Karpas-422 (cell line): ENCODE data around the gene CEBPZOS. TPM values are rescaled to one million over a fixed set of nuclear protein-coding genes. Genes with fewer than 3 reads are reported as not detected.
A peak's percentile ranks its signal among the peaks of the same experiment; 100 is the strongest.
"Not testable (repeated sequence)": the region's sequence is repeated elsewhere in the genome, so short reads cannot be mapped to it uniquely, and the experiment has no call there.

ENCODE experiments used
- DNase-seq: peaks from one replicate; pipeline ENCODE4 v3.0.0-alpha.2; 2015
- H2AFZ ChIP-seq: fragments of 200-600 bp; sonication (generic); 2 replicates; pipeline ENCODE4 v1.6.1; 2014; ENCODE audit warnings: antibody characterized with exemption, low read length, mixed read lengths
- H3K27ac ChIP-seq: fragments of 200-600 bp; sonication (generic); 2 replicates; pipeline ENCODE4 v1.5.1; 2014; ENCODE audit warnings: mild to moderate bottlenecking, low read length, moderate library complexity
- H3K27me3 ChIP-seq: fragments of 200-600 bp; sonication (generic); 2 replicates; pipeline ENCODE4 v1.6.1; 2014; ENCODE audit warnings: low read length, mixed read lengths
- H3K36me3 ChIP-seq: fragments of 200-600 bp; sonication (generic); 2 replicates; pipeline ENCODE4 v1.6.1; 2014; ENCODE audit warnings: low read length, mixed read lengths; ENCODE audit not compliant: insufficient read depth
- H3K4me1 ChIP-seq: fragments of 200-600 bp; sonication (generic); 2 replicates; pipeline ENCODE4 v1.6.1; 2014; ENCODE audit warnings: mild to moderate bottlenecking, low read length, mixed read lengths
- H3K4me2 ChIP-seq: fragments of 200-600 bp; sonication (generic); 2 replicates; pipeline ENCODE4 v1.6.1; 2014; ENCODE audit warnings: low read length, low read depth, mild to moderate bottlenecking; ENCODE audit not compliant: poor library complexity, severe bottlenecking
- H3K4me3 ChIP-seq: fragments of 200-600 bp; sonication (generic); 2 replicates; pipeline ENCODE4 v1.5.1; 2014; ENCODE audit warnings: mild to moderate bottlenecking, antibody characterized with exemption, low read length, mixed read lengths
- H3K79me2 ChIP-seq: fragments of 200-600 bp; sonication (generic); 2 replicates; pipeline ENCODE4 v1.6.1; 2014; ENCODE audit warnings: mild to moderate bottlenecking, low read length, mixed read lengths
- H3K9ac ChIP-seq: fragments of 200-600 bp; sonication (generic); 2 replicates; pipeline ENCODE4 v1.6.0; 2014; ENCODE audit warnings: low read length
- H3K9me2 ChIP-seq: fragments of 200-600 bp; sonication (generic), shearing (Covaris generic); replicated peaks from 2 replicates; pipeline ENCODE4 v1.6.0; 2014; ENCODE audit warnings: mild to moderate bottlenecking, low read length, moderate library complexity; ENCODE audit not compliant: insufficient read depth
- H3K9me3 ChIP-seq: fragments of 300-700, 200-600 bp; sonication (generic); 2 replicates; pipeline ENCODE4 v1.6.1; 2014; ENCODE audit warnings: low read length, mixed read lengths
- H4K20me1 ChIP-seq: fragments of 200-600 bp; sonication (generic); 2 replicates; pipeline ENCODE4 v1.6.1; 2014; ENCODE audit warnings: mild to moderate bottlenecking, antibody characterized with exemption, low read length, low read depth; ENCODE audit not compliant: insufficient read depth
- total RNA-seq: library from RNA; depleted of rRNA; stranded (reverse); fragments of >200 nt; shearing (Covaris generic); gene quantifications from 2 replicates; pipeline ENCODE4 v1.2.3, GENCODE V29; 2014; ENCODE audit warnings: low replicate concordance

Gene CEBPZOS
- total RNA-seq, 1 experiment from 2014 or later, result 31.0 TPM

GRCh38 chr2:37215250-37215649, 19.0 kb downstream of the CEBPZOS start:
- peaks cover 62% of the 10 kb centered on the region for H3K79me2 ChIP-seq
- H3K36me3 ChIP-seq, result peaks cover 79% of the 10 kb centered on the region
- H3K4me1 ChIP-seq, result peaks cover 32% of the 10 kb centered on the region
- no peak overlapping the region for H3K4me3 ChIP-seq
- H3K9me3 ChIP-seq, result no peaks in the 10 kb centered on the region
- H4K20me1 ChIP-seq, result no peaks in the 10 kb centered on the region
- H3K27me3 ChIP-seq, result no peaks in the 10 kb centered on the region
- no peak for DNase-seq
- no peaks in the 10 kb centered on the region for H3K9me2 ChIP-seq
- H2AFZ ChIP-seq, result no peak overlapping the region
- H3K4me2 ChIP-seq, result peak overlapping the region; percentile 36
- H3K27ac ChIP-seq, result peak overlapping the region; percentile 67
- no peak overlapping the region for H3K9ac ChIP-seq

- Histone ChIP-seq H2AFZ (no peak overlapping the region), H3K9me2 (no peaks in the 10 kb centered on the region), H3K36me3 (peaks cover 78% of the 10 kb centered on the region), H3K27ac (no peak overlapping the region), H3K4me3 (no peak overlapping the region), H3K79me2 (peaks cover 75% of the 10 kb centered on the region), H3K9me3 (no peaks in the 10 kb centered on the region), H3K9ac (no peak overlapping the region), H3K4me2 (no peak overlapping the region), H3K27me3 (no peaks in the 10 kb centered on the region), H3K4me1 (peaks cover 28% of the 10 kb centered on the region), H4K20me1 (peaks cover 9% of the 10 kb centered on the region; the same call in 1 of the 2 replicates)
- DNase-seq, result no peak
Measured at GRCh38 chr2:37219046-37219445, 22.8 kb downstream of the CEBPZOS start.

GRCh38 chr2:37223131-37223530, 26.8 kb downstream of the CEBPZOS start:
- Histone ChIP-seq H3K36me3 (peaks cover 76% of the 10 kb centered on the region), H3K79me2 (peaks cover 86% of the 10 kb centered on the region), H2AFZ (no peak overlapping the region), H3K9ac (no peak overlapping the region), H3K27me3 (no peaks in the 10 kb centered on the region), H3K9me3 (no peaks in the 10 kb centered on the region), H3K27ac (no peak overlapping the region), H3K4me2 (no peak overlapping the region), H4K20me1 (peaks cover 25% of the 10 kb centered on the region), H3K4me3 (no peak overlapping the region), H3K4me1 (peaks cover 12% of the 10 kb centered on the region; the same call in 1 of the 2 replicates), H3K9me2 (no peaks in the 10 kb centered on the region)
- DNase-seq, result no peak

GRCh38 chr2:37224063-37224462, 27.8 kb downstream of the CEBPZOS start:
- Histone ChIP-seq H3K36me3 (peaks cover 76% of the 10 kb centered on the region), H3K4me1 (peaks cover 14% of the 10 kb centered on the region), H3K9ac (no peak overlapping the region), H3K27ac (no peak overlapping the region), H3K79me2 (peaks cover 86% of the 10 kb centered on the region), H2AFZ (no peak overlapping the region), H3K4me2 (no peak overlapping the region), H3K9me3 (no peaks in the 10 kb centered on the region), H3K9me2 (no peaks in the 10 kb centered on the region), H3K27me3 (no peaks in the 10 kb centered on the region), H3K4me3 (no peak overlapping the region), H4K20me1 (peaks cover 32% of the 10 kb centered on the region)
- no peak for DNase-seq

GRCh38 chr2:37225129-37225528, 28.8 kb downstream of the CEBPZOS start:
- not testable (repeated sequence) for H3K4me3 ChIP-seq, H3K4me2 ChIP-seq, H3K9ac ChIP-seq, H3K27ac ChIP-seq, H3K27me3 ChIP-seq, H3K9me2 ChIP-seq, H2AFZ ChIP-seq, DNase-seq, H3K9me3 ChIP-seq
- peaks cover 25% of the 10 kb centered on the region for H3K4me1 ChIP-seq
- H3K36me3 ChIP-seq, result peaks cover 69% of the 10 kb centered on the region
- peaks cover 89% of the 10 kb centered on the region for H3K79me2 ChIP-seq
- H4K20me1 ChIP-seq, result peaks cover 42% of the 10 kb centered on the region

- H3K27me3 ChIP-seq, result no peaks in the 10 kb centered on the region
- H3K4me3 ChIP-seq, result no peak overlapping the region
- no peak overlapping the region for H3K4me2 ChIP-seq
- H2AFZ ChIP-seq, result no peak overlapping the region
- no peaks in the 10 kb centered on the region for H3K9me3 ChIP-seq
- no peak overlapping the region for H3K9ac ChIP-seq
- DNase-seq, result no peak
- peaks cover 58% of the 10 kb centered on the region for H3K36me3 ChIP-seq
- no peaks in the 10 kb centered on the region for H3K9me2 ChIP-seq
- H3K79me2 ChIP-seq, result peaks cover 90% of the 10 kb centered on the region
- peaks cover 45% of the 10 kb centered on the region for H4K20me1 ChIP-seq
- peaks cover 27% of the 10 kb centered on the region for H3K4me1 ChIP-seq
- no peak overlapping the region for H3K27ac ChIP-seq
Measured at GRCh38 chr2:37226863-37227262, 30.6 kb downstream of the CEBPZOS start.

GRCh38 chr2:37228788-37229187, 32.5 kb downstream of the CEBPZOS start:
- H4K20me1 ChIP-seq, result peaks cover 39% of the 10 kb centered on the region
- no peak overlapping the region; the same call in 1 of the 2 replicates for H3K27ac ChIP-seq
- no peaks in the 10 kb centered on the region for H3K9me2 ChIP-seq
- no peaks in the 10 kb centered on the region for H3K9me3 ChIP-seq
- no peak overlapping the region for H3K4me3 ChIP-seq
- peak overlapping the region; percentile 96 for H3K4me2 ChIP-seq
- no peak overlapping the region for H2AFZ ChIP-seq
- DNase-seq, result no peak
- H3K9ac ChIP-seq, result no peak overlapping the region
- H3K4me1 ChIP-seq, result peaks cover 37% of the 10 kb centered on the region
- peaks cover 40% of the 10 kb centered on the region for H3K36me3 ChIP-seq
- H3K27me3 ChIP-seq, result no peaks in the 10 kb centered on the region
- H3K79me2 ChIP-seq, result peaks cover 93% of the 10 kb centered on the region

GRCh38 chr2:37230581-37230980, 34.3 kb downstream of the CEBPZOS start:
- no peak for DNase-seq
- H3K36me3 ChIP-seq, result peaks cover 36% of the 10 kb centered on the region
- H2AFZ ChIP-seq, result no peak overlapping the region
- peak overlapping the region; percentile 58 for H3K27ac ChIP-seq
- no peaks in the 10 kb centered on the region for H3K27me3 ChIP-seq
- peaks cover 95% of the 10 kb centered on the region for H3K79me2 ChIP-seq
- no peaks in the 10 kb centered on the region for H3K9me3 ChIP-seq
- peaks cover 37% of the 10 kb centered on the region for H3K4me1 ChIP-seq
- peak overlapping the region; percentile 86 for H3K9ac ChIP-seq
- peak overlapping the region; percentile 93 for H3K4me3 ChIP-seq
- H3K4me2 ChIP-seq, result peak overlapping the region; percentile 96
- no peaks in the 10 kb centered on the region for H3K9me2 ChIP-seq
- H4K20me1 ChIP-seq, result peaks cover 34% of the 10 kb centered on the region
